GM21737 (cell line): Measurements from ENCODE around the gene SPAG16.

Experiments used
- ATAC-seq: cut with Tn5 transposase; IDR thresholded peaks from one replicate; pipeline ENCODE4 v1.9.1; 2021; ENCODE audit warnings: mild to moderate bottlenecking, moderate library complexity; ENCODE audit not compliant: unreplicated experiment

Gene SPAG16

GRCh38 chr2:214232271-214232670 is 948.0 kb downstream of the SPAG16 start:
- ATAC-seq = no peak

DNA sequence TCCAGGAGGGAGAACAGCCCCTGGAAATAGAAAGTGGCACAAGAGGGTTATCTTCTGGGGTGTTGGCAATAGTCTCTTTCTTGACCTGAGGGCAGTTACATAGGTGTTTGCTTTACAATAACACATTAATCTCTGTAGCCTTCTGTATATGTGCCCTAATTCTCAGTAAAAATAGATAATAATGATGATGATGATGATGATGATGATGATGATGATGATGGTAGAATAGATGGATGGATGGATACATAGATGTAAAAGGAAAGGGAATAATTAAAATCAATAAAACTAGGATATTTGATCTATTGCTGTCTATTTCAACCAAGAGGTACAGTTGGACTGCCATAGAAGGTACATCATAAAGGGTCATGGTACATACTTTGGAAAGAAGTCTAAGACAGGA is 948.9 kb downstream of the SPAG16 start:
- no peak for ATAC-seq

DNA sequence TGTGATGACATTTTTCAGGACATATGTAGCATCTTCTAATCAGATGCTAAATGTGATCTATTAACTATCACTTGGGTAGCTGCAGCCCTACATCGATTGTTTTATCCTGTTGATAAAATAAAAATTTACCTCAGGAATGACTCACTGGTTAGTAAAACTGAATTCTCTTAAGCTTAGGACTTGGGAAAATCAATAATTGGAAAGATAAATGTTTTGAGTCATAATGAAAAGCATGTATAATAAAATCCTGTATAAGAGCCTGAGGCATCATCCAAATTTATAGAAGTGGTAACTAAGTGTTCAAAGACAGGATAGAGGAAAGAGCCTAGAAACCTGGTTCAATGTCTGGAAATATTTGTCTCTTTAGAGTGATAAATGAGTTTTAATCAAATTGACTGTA is 958.5 kb downstream of the SPAG16 start:
- ATAC-seq = no peak

- ATAC-seq = no peak
Measured at GRCh38 chr2:214244847-214245246, 960.6 kb downstream of the SPAG16 start.

DNA sequence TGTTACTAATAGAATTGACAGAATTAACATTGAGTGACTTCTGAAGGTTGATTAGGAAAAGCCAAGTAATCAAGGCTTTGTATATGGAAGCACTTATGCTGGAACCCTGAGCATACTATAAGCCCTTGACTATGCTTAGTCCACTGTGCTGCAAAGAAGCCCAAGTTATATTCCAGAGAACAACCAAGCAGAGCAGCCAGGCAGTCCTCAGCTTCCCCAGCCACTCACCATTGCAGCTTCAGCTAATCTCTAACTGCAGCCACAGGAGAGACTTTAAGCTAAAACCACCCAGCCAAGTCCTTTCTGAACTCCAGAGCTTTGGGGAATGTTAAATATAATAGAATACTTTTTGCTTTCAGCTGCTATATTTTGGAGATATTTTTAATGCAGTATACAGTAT is 962.2 kb downstream of the SPAG16 start:
- ATAC-seq = no peak

GRCh38 chr2:214247531-214247930 is 963.3 kb downstream of the SPAG16 start:
- no peak for ATAC-seq

DNA sequence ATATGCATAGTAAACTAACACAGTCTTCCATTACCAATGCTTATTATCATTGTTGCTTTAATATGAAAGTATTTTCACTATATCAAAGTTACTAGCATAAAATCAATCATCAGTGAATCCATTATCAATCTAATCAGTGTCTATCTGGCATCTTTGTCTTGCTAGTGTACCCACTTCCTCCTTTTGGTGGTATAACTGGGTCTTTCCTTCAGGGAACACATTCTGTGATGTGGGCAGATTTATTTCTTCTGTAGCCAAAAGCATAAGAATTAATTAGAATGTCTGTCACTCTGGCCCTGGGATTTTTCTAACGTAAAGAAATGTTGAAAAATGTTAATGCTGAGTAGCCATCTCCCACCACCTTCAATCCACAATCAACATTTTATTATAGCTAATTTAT is 970.8 kb downstream of the SPAG16 start:
- no peak for ATAC-seq

GRCh38 chr2:214261683-214262082 is 977.4 kb downstream of the SPAG16 start:
- ATAC-seq = no peak

GRCh38 chr2:214264171-214264570 is 979.9 kb downstream of the SPAG16 start:
- no peak for ATAC-seq

GRCh38 chr2:214265991-214266489 is 981.8 kb downstream of the SPAG16 start:
- no peak for ATAC-seq

GRCh38 chr2:214277880-214278279 is 993.6 kb downstream of the SPAG16 start:
- no peak for ATAC-seq

DNA sequence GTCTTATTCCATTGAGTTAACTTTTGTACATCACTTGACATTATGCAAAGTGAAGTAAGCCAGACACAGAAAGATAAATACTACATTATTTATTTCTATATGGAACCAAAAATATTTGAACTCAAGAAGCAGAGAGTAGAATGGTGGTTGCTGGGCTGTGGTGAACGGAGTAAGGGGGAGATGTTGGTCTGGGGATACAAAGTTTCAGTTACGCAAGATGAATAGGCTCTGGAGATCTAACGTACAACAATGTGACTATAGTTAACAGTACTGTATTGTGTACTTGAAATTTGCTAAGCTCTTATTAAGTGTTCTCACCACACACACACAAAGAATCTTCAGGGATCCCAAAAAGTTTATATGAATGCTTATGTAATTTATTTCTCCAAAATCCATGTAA is 1001.7 kb downstream of the SPAG16 start:
- no peak for ATAC-seq

- ATAC-seq = no peak
Measured at GRCh38 chr2:214293593-214293992, 1009.3 kb downstream of the SPAG16 start.

DNA sequence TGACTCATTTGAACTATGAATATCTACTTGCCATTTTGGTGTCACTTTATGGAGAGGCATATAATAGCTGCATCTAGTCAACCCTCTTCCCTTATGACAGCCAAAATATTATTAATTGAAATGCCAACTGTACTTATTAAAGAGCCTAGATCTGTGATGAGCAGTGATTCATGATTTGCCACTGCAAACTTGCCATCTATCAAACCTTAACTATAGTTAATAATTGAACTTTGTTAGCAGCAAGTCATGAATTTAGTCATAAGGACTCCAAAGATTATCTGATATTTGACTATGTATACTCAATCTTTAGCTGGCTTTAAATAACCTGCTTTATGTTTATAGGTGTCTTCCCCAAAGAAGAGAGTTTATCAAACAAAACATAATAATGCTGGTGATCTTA is 1010.2 kb downstream of the SPAG16 start:
- no peak for ATAC-seq

GRCh38 chr2:214297423-214297822 is 1013.2 kb downstream of the SPAG16 start:
- no peak for ATAC-seq

DNA sequence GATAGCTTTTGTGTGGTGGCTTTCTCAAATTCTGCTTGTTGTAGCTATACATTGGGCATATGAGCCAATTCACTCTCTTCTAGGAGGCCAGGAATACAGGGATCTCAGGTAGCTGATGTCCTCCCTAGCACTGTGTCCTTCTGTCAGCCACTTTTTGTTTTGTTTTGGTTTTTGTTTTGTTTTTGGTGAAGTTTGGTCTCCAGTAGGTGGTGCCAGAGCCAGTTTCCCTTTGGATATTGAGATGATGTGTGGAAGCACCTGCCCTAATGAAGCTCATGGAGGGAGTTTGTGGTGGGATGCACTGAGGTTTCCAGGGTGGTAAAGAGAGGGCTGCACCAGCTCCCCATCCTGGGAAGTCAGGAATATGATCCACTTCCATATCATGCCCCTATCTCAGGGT is 1026.1 kb downstream of the SPAG16 start:
- no peak for ATAC-seq

- ATAC-seq = no peak
Measured at GRCh38 chr2:214311031-214311533, 1026.8 kb downstream of the SPAG16 start.

DNA sequence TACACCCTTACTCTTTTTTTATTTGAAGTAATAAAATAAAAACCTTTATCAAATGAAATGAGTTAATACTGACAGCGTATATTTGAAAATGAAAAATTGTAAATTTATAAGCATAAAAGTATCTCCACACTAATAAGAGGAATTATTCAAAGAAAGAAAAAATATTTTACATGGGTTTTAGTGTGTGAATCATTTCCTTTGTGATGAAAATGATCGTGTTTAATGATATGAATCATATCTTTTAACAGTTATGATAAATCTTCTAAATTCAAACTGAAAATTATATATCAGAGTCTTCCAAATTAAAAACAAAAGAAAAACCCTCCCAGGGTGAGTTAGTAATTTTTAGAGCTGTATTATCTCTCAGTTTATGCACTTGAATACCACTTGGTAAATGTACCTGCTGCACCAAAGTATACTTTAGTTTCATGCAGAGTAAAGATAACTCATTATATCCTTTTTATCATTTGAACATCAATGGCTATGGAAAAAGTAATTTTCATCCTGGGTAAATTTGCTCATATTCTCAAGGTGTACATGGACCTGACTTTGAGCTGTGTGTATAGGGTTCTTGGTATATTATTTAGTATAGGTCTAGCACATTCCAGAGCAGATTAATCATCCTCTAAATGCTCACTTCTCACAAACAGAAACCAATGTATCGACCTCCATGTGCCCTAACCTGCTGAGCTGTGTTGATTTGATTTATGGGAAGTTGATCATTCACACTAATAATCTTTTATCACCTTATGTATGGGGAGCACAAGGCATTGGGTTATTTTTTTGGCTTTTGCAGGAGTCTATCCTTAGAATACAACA is 1027.9 kb downstream of the SPAG16 start:
- no peak for ATAC-seq

DNA sequence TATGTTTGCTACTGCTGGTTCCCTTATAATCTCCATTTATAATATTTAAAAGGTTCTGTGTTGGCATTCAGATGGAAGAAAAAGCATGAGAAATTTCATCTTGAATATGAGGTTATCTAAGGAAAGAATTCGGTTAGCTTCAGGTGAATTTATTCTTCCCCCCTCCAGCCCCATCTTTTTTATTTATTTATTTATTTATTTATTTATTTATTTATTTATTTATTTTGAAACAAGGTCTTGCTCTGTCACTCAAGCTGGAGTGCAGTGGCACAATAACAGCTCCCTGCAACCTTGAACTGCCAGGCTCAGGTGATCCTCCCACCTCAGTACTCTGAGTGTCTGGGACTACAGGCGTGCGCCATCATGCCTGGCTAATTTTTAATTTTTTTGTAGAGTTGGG is 1031.1 kb downstream of the SPAG16 start:
- no peak for ATAC-seq

DNA sequence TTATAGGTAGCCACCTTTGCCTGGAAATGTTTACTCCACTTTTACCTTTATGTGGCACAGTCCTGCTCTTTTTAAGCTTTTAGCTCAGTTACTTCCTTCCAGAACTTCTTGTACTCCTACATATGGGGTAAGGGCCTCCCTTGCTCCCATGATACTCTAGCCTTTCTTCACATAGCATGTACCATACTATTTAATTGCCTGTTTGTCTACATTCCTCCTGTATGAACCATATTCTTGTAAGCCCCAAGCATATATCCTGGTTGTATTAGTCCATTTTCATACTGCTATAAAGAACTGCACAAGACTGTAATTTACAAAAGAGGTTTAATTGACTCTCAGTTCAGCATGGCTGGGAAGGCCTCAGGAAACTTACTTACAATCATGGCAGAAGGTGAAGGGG is 1035.9 kb downstream of the SPAG16 start:
- no peak for ATAC-seq

DNA sequence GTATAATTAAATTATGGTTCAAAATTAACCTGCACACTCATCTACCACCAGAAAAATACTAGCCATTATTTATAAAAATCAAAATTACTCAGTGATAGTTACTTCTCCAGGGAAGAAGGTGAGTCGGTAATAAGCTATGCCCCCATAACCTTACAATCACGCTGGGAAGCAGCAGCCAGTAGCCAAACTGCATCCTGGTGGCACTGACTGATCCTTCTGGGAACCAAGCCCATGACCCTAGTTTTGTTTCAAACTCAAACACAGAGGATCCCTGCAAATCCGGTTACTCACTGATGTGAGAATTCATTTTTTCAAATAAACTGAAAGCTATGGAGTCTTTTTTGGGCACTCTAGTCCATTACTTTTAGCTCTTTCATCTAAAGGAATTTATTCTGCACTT is 1038.4 kb downstream of the SPAG16 start:
- no peak for ATAC-seq

GRCh38 chr2:214325404-214325803 is 1041.1 kb downstream of the SPAG16 start:
- no peak for ATAC-seq

GRCh38 chr2:214328941-214329340 is 1044.7 kb downstream of the SPAG16 start:
- no peak for ATAC-seq
